Retinal pigment epithelial cell (primary cell): ENCODE data around the gene FTH1.
A peak's percentile ranks its signal among the peaks of the same experiment; 100 is the strongest.
"Not testable (repeated sequence)": the region's sequence is repeated elsewhere in the genome, so short reads cannot be mapped to it uniquely, and the experiment has no call there.

Experiments
- DNase-seq: peaks from one replicate; pipeline ENCODE4 v3.0.0-alpha.2; 2010; ENCODE audit warnings: low read depth
- H3K4me3 ChIP-seq: 2 replicates; pipeline ENCODE4 v1.5.1; 2011; ENCODE audit warnings: mild to moderate bottlenecking, low read length, control low read depth, moderate library complexity
- TF ChIP-seq, protein P1 (sequence below): conservative IDR thresholded peaks from 2 replicates; pipeline ENCODE4 v1.5.1; 2011; ENCODE audit warnings: low read depth, low read length, control low read depth, inconsistent platforms

FTH1 gene

DNA sequence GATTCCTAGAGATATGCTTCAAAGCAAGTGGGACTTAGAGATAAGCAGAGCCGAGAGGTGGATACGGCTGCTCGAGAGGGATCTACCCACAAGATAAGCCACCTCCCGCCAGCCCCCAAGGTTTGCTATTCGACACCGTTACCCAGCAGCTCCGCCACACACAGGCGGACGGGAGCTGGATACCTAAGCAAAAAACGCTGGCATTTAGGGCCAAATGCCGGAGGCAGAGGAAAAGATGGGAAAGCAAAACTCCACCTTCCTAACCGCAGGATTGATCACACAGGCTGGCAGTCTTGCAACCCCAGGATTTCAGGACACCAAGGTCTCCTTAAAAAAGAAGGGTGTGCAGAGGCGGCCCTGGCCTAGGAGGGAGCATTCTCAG is 709 bp downstream of the FTH1 start:
- TF ChIP-seq, protein P1, sequence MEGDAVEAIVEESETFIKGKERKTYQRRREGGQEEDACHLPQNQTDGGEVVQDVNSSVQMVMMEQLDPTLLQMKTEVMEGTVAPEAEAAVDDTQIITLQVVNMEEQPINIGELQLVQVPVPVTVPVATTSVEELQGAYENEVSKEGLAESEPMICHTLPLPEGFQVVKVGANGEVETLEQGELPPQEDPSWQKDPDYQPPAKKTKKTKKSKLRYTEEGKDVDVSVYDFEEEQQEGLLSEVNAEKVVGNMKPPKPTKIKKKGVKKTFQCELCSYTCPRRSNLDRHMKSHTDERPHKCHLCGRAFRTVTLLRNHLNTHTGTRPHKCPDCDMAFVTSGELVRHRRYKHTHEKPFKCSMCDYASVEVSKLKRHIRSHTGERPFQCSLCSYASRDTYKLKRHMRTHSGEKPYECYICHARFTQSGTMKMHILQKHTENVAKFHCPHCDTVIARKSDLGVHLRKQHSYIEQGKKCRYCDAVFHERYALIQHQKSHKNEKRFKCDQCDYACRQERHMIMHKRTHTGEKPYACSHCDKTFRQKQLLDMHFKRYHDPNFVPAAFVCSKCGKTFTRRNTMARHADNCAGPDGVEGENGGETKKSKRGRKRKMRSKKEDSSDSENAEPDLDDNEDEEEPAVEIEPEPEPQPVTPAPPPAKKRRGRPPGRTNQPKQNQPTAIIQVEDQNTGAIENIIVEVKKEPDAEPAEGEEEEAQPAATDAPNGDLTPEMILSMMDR = no peak
- H3K4me3 ChIP-seq = peak overlapping the region; percentile 100
- DNase-seq = no peak

DNA sequence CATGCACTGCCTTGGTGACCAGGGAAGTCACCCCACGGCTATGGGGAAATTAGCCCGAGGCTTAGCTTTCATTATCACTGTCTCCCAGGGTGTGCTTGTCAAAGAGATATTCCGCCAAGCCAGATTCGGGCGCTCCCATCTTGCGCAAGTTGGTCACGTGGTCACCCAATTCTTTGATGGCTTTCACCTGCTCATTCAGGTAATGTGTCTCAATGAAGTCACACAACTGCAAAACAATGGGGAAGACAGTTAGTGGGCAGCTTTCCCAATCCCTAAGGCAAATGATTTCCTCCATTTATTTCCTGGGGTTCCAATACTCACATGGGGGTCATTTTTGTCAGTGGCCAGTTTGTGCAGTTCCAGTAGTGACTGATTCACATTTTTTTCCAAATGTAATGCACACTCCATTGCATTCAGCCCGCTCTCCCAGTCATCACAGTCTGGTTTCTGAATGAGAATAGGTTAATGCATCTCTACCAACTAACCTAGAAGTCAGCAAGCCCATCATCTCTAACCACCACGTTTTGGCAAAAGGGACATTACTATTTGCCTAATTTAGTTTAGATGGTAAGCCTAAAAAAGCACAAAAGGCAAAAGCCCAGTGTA is 2.7 kb downstream of the FTH1 start:
- peak overlapping the region; percentile 100 for H3K4me3 ChIP-seq
- not testable (repeated sequence) for DNase-seq

DNA sequence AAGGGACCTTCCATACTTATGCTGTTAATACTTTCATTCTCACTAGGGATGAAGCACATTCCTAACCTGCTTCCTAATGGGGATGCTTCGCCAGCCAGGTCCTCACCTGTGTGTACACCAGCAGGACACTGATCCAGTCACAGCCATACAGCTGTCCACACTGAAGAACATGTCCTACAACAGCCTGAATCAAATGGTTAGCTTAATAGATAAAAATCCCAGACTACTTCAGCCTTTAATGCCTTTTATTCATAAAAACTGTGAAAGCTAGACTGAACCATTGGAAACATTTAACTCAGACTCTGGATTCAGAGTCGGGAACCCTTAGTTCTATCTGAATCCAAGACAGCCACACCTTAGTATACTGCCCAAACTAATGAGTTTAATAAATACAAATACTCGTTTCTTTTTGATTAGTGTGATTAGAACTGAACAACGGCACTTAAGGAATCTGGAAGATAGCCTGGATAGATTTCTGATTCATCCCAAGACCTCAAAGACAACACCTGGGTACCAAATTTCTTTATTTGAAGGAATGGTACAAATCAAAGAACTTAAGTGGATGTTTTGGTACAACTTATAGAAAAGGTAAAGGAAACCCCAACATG is 3.3 kb downstream of the FTH1 start:
- TF ChIP-seq, protein P1 = no peak
- DNase-seq = no peak
- peak overlapping the region; percentile 100 for H3K4me3 ChIP-seq

DNA sequence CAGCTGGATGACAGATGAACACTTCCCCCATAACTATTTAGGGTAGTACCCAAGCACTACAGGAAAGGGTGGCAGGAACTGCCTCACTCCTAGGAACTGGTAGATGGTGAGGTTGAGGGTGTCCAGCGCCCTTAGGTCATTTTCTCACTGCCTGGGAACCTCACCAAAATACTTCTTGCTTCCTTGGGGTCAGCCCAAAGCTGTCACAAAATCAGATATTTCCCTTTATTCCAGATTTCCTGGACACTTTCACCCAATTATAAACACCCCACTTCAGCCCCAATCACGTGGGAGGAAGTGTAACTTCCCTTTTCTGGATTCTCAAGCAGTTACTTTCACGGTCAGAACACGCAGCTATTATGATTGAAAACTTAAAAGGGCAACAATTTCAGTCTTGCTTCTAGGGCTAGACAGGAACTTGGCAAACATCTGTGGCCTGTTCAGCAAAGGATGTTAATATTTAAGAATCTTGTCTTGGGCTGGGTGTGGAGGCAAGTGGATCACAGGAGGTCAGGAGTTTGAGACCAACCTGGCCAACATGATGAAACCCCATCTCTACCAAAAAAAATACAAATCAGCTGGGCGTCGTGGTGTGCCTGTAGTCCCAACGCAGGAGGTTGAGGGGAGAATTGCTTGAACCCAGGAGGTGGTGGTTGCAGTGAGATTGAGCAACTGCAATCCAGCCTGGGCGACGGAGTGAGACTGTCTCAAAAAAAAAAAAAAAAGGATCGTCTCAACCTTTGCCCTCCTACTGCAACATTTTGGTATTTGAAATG is 4.0 kb downstream of the FTH1 start:
- DNase-seq = no peak
- TF ChIP-seq, protein P1 = no peak
- peak overlapping the region; percentile 100 for H3K4me3 ChIP-seq

DNA sequence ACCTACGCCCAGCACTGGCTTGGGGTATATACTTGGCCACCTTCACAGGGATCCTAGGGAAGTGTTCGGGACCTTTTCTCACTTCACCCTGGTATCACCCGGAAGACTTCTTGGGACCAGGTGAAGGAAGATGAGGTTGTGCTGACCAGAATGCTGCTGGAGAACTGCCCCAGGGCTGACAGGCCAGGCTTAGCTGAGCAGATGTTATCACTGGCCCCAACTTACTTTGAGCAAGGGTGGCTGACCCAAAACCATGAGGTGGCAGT is 4.5 kb downstream of the FTH1 start:
- no peak for DNase-seq
- no peak overlapping the region for H3K4me3 ChIP-seq
- TF ChIP-seq, protein P1 = no peak

DNA sequence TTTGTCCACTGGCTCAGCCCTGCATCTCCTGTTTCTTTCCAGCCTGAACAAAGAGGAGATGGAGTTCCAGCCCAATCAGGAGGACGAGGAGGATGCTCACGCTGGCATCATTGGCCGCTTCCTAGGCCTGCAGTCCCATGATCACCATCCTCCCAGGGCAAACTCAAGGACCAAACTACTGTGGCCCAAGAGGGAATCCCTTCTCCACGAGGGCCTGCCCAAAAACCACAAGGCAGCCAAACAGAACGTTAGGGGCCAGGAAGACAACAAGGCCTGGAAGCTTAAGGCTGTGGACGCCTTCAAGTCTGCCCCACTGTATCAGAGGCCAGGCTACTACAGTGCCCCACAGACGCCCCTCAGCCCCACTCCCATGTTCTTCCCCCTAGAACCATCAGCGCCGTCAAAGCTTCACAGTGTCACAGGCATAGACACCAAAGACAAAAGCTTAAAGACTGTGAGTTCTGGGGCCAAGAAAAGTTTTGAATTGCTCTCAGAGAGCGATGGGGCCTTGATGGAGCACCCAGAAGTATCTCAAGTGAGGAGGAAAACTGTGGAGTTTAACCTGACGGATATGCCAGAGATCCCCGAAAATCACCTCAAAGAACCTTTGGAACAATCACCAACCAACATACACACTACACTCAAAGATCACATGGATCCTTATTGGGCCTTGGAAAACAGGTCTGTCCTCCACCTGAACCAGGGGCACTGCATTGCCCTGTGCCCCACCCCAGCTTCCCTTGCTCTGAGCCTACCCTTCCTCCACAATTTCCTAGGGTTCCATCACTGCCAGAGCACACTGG is 5.0 kb downstream of the FTH1 start:
- no peak overlapping the region for H3K4me3 ChIP-seq
- DNase-seq = no peak
- TF ChIP-seq, protein P1 = no peak

DNA sequence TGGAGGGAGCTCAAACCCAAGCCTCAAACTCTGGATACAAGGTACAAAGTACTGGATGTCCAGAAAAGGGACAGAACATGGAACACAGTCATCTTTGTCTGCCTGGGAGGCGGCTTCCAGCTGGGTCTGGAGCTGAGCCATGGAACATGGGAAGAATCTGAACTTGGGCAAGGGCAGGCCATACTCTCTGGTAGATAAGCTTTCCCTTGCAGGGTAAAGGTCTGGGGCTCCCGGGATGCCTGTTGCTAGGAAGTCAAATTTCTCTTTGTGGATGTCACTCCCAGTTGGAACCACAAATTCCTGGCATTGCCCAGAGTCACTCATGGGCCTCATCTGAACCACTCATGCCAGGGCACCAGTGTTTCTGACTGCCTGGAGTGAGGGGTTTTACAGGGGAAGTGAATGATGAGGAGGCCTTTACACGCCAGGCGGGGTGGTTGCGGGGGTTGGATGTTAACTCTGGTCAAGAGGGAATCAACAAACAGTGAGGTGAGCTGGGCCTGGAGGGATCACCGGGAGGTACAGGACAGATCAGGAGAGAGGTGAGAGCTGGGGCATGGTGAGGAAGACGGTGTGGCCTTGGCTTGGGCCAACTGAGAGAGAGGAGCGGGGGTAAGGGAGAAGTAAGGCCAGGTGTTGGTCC is 5.7 kb downstream of the FTH1 start:
- TF ChIP-seq, protein P1 = no peak
- DNase-seq = no peak
- H3K4me3 ChIP-seq = no peak overlapping the region
